Neutrophil (primary cell): Measurements from ENCODE around the gene ASIP.
"Not testable (repeated sequence)": the region's sequence is repeated elsewhere in the genome, so short reads cannot be mapped to it uniquely, and the experiment has no call there.

Experiments
- H3K27ac ChIP-seq: fragments of 200-600 bp; sonication (generic); 2 replicates; pipeline ENCODE4 v1.5.1; 2016; ENCODE audit warnings: mild to moderate bottlenecking, moderate library complexity
- H3K27me3 ChIP-seq: fragments of 200-600 bp; sonication (generic); 2 replicates; pipeline ENCODE4 v1.6.0; 2016; ENCODE audit warnings: mild to moderate bottlenecking
- H3K36me3 ChIP-seq: fragments of 200-600 bp; sonication (generic); 2 replicates; pipeline ENCODE4 v1.5.1; 2017
- H3K4me1 ChIP-seq, 2 experiments: fragments of 200-600 bp in 1 of 2; sonication (generic) in 1 of 2; 1 replicate in 1 of 2; 2 replicates in 1 of 2; pipeline versions ENCODE4 v1.5.1 to v1.6.1; 2013 to 2016; ENCODE audit warnings: low read depth in 1 of 2, low read length in 1 of 2, mild to moderate bottlenecking in 1 of 2, moderate library complexity in 1 of 2; ENCODE audit not compliant: control insufficient read depth in 1 of 2, insufficient read depth in 1 of 2
- H3K4me3 ChIP-seq, 2 experiments: fragments of 200-600 bp in 1 of 2; sonication (generic) in 1 of 2; 1 replicate in 1 of 2; 2 replicates in 1 of 2; pipeline ENCODE4 v1.5.1; 2013 to 2016; ENCODE audit warnings: low read depth in 1 of 2, low read length in 1 of 2, mild to moderate bottlenecking in 1 of 2, moderate library complexity in 1 of 2
- H3K9me3 ChIP-seq: fragments of 200-600 bp; sonication (generic); 2 replicates; pipeline ENCODE4 v1.5.1; 2016
- CTCF ChIP-seq: fragments of 200-600 bp; sonication (generic); IDR thresholded peaks from 2 replicates; pipeline ENCODE4 v1.5.1; 2016; ENCODE audit warnings: antibody characterized with exemption

The ASIP gene

GRCh38 chr20:34296468-34296867 lies 55.2 kb downstream of the ASIP start:
- Histone ChIP-seq H3K9me3 (no peaks in the 10 kb centered on the region), H3K4me3 (no peak overlapping the region), H3K27me3 (no peaks in the 10 kb centered on the region), H3K27ac (no peak overlapping the region), H3K36me3 (peaks cover 8% of the 10 kb centered on the region), H3K4me1 (peaks cover 18 to 21% of the 10 kb centered on the region in 2 experiments)
- TF ChIP-seq CTCF = no peak

- not testable (repeated sequence) for H3K9me3 ChIP-seq, H3K4me3 ChIP-seq, H3K27me3 ChIP-seq, H3K36me3 ChIP-seq, H3K27ac ChIP-seq
- peaks cover 19 to 22% of the 10 kb centered on the region in 2 experiments for H3K4me1 ChIP-seq
These were observed 57.1 kb downstream of the ASIP start for GRCh38 chr20:34298294-34298784.

- Histone ChIP-seq H3K4me1 (peaks cover 17 to 20% of the 10 kb centered on the region in 2 experiments), H3K36me3 (no peaks in the 10 kb centered on the region), H3K27me3 (no peaks in the 10 kb centered on the region), H3K4me3 (no peak overlapping the region), H3K9me3 (no peaks in the 10 kb centered on the region), H3K27ac (no peak overlapping the region)
- TF ChIP-seq CTCF = no peak
These were observed 58.5 kb downstream of the ASIP start for GRCh38 chr20:34299556-34300255.

GRCh38 chr20:34300256-34300806 lies 59.1 kb downstream of the ASIP start:
- no peaks in the 10 kb centered on the region for H3K36me3 ChIP-seq
- no peaks in the 10 kb centered on the region for H3K9me3 ChIP-seq
- H3K4me1 ChIP-seq = peaks cover 20 to 24% of the 10 kb centered on the region in 2 experiments
- no peaks in the 10 kb centered on the region for H3K27me3 ChIP-seq
- H3K4me3 ChIP-seq = no peak overlapping the region
- TF ChIP-seq CTCF = no peak
- no peak overlapping the region for H3K27ac ChIP-seq

GRCh38 chr20:34300809-34301586 lies 59.8 kb downstream of the ASIP start:
- H3K9me3 ChIP-seq = no peaks in the 10 kb centered on the region
- H3K4me1 ChIP-seq = peaks cover 27 to 31% of the 10 kb centered on the region in 2 experiments
- TF ChIP-seq CTCF = no peak
- no peak overlapping the region for H3K27ac ChIP-seq
- H3K36me3 ChIP-seq = no peaks in the 10 kb centered on the region
- no peak overlapping the region for H3K4me3 ChIP-seq
- H3K27me3 ChIP-seq = no peaks in the 10 kb centered on the region
